ENCODE measurements around the gene GLB1L2. TPM values are rescaled to one million over a fixed set of nuclear protein-coding genes. Genes with fewer than 3 reads are reported as not detected.
"Not testable (repeated sequence)": the region's sequence is repeated elsewhere in the genome, so short reads cannot be mapped to it uniquely, and the experiment has no call there.

GLB1L2 gene
- total and polyA plus RNA-seq, 2 donors (not counting 1 experiment from before 2014, with no cell fraction given) = under 0.01 to 0.11 TPM

DNA sequence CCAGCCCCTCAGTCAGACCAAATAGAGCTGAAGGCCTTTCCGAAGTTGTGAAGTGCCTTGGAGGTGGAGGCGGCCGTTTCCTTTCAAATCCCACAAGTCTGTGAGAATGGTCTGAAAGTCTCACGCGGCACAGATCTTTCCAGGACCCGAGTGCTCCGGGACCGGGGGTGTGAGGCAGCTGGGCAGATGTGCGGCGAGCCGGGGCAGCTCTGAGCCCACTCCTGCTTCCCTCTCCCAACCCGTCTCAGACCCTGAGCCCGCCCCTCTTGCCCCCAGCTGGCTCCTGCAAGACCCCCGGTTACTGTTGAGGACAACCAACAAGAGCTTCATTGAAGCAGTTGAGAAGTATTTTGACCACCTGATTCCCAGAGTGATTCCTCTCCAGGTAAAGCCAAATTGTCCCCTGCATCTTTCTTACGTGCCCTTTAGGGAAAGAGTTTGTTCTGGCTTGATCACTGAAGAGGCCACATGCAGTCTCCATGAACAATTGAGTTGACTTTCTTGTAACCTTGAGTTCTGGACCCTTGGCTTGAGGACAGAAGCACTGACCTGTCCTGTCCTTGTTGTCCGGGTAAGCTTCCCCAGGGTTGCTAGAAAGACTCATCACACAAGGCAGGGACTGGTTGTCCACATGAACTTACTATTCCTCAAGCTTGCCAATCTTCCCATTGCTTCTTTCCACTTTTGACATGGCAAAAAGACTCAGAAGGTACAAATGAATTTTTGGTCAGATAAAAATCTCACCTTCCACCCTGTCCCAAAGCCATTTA, 48.1 kb upstream of the GLB1L2 start:
- Histone ChIP-seq H3K27ac (ENCODE audit: insufficient read depth, low read length) (no peak overlapping the region), H4K20me1 (ENCODE audit: control insufficient read depth, extremely low read depth, insufficient read depth, low read length) (no peaks in the 10 kb centered on the region), H3K79me2 (ENCODE audit: control insufficient read depth, insufficient read depth, low read length) (no peaks in the 10 kb centered on the region), H2AFZ (ENCODE audit: low read length) (no peak overlapping the region), H3K4me2 (ENCODE audit: extremely low read depth, insufficient read depth, low read length) (no peak overlapping the region), H3K9me3 (ENCODE audit: control insufficient read depth, insufficient read depth, low read depth, low read length) (no peaks in the 10 kb centered on the region), H3K36me3 (ENCODE audit: control insufficient read depth, insufficient read depth, low read length) (no peaks in the 10 kb centered on the region), H3K4me1 (ENCODE audit: control insufficient read depth, extremely low read depth, insufficient read depth, low read length) (no peaks in the 10 kb centered on the region), H3K4me3 (replicated peaks in 1 of 4; ENCODE audit: control extremely low read depth in 1 of 4, insufficient read depth in 1 of 4, low read depth in 3 of 4, low read length in 4 of 4) (no peak overlapping the region), H3K9ac (ENCODE audit: insufficient read depth, low read length) (no peak overlapping the region), H3K27me3 (ENCODE audit: control insufficient read depth, insufficient read depth, low read length) (no peaks in the 10 kb centered on the region)
- no peak for TF ChIP-seq EZH2 (IDR thresholded peaks at IDR 0.05; ENCODE audit: low read length, missing control alignments)
- TF ChIP-seq, protein P1, sequence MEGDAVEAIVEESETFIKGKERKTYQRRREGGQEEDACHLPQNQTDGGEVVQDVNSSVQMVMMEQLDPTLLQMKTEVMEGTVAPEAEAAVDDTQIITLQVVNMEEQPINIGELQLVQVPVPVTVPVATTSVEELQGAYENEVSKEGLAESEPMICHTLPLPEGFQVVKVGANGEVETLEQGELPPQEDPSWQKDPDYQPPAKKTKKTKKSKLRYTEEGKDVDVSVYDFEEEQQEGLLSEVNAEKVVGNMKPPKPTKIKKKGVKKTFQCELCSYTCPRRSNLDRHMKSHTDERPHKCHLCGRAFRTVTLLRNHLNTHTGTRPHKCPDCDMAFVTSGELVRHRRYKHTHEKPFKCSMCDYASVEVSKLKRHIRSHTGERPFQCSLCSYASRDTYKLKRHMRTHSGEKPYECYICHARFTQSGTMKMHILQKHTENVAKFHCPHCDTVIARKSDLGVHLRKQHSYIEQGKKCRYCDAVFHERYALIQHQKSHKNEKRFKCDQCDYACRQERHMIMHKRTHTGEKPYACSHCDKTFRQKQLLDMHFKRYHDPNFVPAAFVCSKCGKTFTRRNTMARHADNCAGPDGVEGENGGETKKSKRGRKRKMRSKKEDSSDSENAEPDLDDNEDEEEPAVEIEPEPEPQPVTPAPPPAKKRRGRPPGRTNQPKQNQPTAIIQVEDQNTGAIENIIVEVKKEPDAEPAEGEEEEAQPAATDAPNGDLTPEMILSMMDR (conservative IDR thresholded peaks at IDR 0.05 in 1 of 2, IDR thresholded peaks at IDR 0.05 in 1 of 2; ENCODE audit: low read depth in 1 of 2, low read length in 2 of 2) = no peak
- no peak for DNase-seq (ENCODE audit: low read depth in 2 of 2)

DNA sequence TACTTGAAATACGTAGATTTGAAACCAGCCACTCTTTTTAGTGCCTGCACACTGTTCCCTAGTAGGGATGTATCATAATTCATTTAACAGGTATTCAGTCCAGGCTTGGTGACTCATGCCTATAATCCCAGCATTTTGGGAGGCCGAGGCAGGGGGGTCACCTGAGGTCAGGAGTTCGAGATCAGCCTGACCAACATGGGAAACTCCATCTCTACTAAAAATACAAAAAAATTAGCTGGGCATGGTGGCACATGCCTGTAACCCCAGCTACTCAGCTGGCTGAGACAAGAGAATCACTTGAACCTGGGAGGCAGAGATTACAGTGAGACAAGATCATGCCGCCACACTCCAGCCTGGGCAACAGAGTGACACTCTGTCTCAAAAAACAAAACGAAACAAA, 47.4 kb upstream of the GLB1L2 start:
- H4K20me1 ChIP-seq (ENCODE audit: control insufficient read depth, extremely low read depth, insufficient read depth, low read length); H3K4me2 ChIP-seq (ENCODE audit: extremely low read depth, insufficient read depth, low read length); H3K27ac ChIP-seq (ENCODE audit: insufficient read depth, low read length); H3K79me2 ChIP-seq (ENCODE audit: control insufficient read depth, insufficient read depth, low read length); H3K9me3 ChIP-seq (ENCODE audit: control insufficient read depth, insufficient read depth, low read depth, low read length); H3K4me3 ChIP-seq (replicated peaks in 1 of 4; ENCODE audit: control extremely low read depth in 1 of 4, insufficient read depth in 1 of 4, low read depth in 3 of 4, low read length in 4 of 4); H3K4me1 ChIP-seq (ENCODE audit: control insufficient read depth, extremely low read depth, insufficient read depth, low read length); H2AFZ ChIP-seq (ENCODE audit: low read length); DNase-seq (ENCODE audit: low read depth in 2 of 2); H3K27me3 ChIP-seq (ENCODE audit: control insufficient read depth, insufficient read depth, low read length); H3K36me3 ChIP-seq (ENCODE audit: control insufficient read depth, insufficient read depth, low read length); H3K9ac ChIP-seq (ENCODE audit: insufficient read depth, low read length): not testable (repeated sequence)

DNA sequence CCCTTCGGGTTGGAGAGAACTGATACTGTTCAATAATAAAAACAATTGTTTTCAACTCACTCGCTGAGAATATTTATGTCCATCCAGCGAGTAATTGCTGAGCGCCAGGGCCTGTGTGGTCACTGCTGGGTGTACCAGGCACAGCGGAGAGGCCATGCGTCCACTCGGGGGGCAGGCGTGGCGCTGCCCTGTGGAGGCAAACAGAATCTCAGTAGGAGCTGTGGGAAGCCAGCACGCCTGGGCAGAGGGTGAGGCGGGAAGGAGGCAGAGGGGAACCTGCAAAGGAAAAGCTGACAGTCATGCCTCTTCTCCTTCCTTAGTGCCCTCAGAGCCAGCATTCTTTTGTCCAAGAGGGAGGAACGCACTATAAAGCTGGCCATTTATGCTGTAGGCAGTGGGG, 44.2 kb upstream of the GLB1L2 start:
- Histone ChIP-seq H3K27ac (ENCODE audit: insufficient read depth, low read length) (no peak overlapping the region), H3K4me1 (ENCODE audit: control insufficient read depth, extremely low read depth, insufficient read depth, low read length) (no peaks in the 10 kb centered on the region), H3K4me2 (ENCODE audit: extremely low read depth, insufficient read depth, low read length) (no peak overlapping the region), H3K4me3 (replicated peaks in 1 of 4; ENCODE audit: control extremely low read depth in 1 of 4, insufficient read depth in 1 of 4, low read depth in 3 of 4, low read length in 4 of 4) (no peak overlapping the region), H3K36me3 (ENCODE audit: control insufficient read depth, insufficient read depth, low read length) (no peaks in the 10 kb centered on the region), H2AFZ (ENCODE audit: low read length) (no peak overlapping the region), H3K79me2 (ENCODE audit: control insufficient read depth, insufficient read depth, low read length) (no peaks in the 10 kb centered on the region), H3K9me3 (ENCODE audit: control insufficient read depth, insufficient read depth, low read depth, low read length) (no peaks in the 10 kb centered on the region), H3K9ac (ENCODE audit: insufficient read depth, low read length) (no peak overlapping the region), H4K20me1 (ENCODE audit: control insufficient read depth, extremely low read depth, insufficient read depth, low read length) (no peaks in the 10 kb centered on the region), H3K27me3 (ENCODE audit: control insufficient read depth, insufficient read depth, low read length) (no peaks in the 10 kb centered on the region)
- DNase-seq (ENCODE audit: low read depth in 2 of 2) = no peak
- TF ChIP-seq, protein P1 (conservative IDR thresholded peaks at IDR 0.05 in 1 of 2, IDR thresholded peaks at IDR 0.05 in 1 of 2; ENCODE audit: low read depth in 1 of 2, low read length in 2 of 2) = no peak
- TF ChIP-seq EZH2 (IDR thresholded peaks at IDR 0.05; ENCODE audit: low read length, missing control alignments) = no peak
